HG02840 (cell line): ENCODE results near the gene STK17A.

Experiments
- ATAC-seq: cut with Tn5 transposase; IDR thresholded peaks from one replicate; pipeline ENCODE4 v1.9.1; 2021; ENCODE audit warnings: mild to moderate bottlenecking, moderate library complexity, moderate number of reproducible peaks; ENCODE audit not compliant: unreplicated experiment, low FRiP score

Gene STK17A

DNA sequence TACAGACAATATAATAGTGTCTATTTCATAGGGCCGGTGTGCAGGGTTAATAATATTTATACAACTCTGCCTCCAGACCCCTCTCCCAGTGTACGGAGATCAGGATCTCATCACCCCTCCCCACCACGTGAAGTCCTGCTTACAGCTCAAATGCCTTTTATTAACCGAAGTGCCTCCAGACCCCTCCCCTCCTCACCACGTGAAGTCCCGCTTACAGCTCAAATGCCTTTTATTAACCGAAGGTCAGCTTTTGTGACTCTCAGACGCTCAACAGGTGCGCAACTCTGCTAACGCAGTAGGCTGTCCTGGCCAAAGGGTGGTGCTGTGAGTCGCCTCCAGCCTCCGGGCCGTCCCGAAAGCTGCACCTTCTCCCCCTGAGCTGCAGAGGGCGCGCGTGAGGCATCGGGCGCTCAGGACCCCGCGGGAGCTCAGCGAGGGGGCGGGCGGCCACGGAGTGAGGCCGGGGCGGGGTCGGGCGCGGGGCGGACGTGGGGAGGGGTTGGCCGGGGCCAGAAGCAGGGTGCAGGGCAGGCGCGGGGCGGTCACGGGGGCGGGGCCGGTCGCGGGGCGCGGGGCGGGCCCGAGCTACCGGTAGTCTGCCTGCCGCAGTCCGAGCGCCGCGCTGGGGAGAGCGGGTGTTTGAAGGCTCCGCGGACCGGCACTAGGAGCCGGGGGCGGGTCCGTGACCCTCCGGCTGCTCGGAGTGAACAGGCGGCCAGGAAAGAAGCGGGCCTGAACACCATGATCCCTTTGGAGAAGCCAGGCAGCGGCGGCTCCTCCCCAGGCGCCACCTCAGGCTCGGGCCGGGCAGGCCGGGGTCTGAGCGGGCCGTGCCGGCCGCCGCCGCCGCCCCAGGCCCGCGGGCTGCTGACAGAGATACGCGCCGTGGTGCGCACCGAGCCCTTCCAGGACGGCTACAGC, at the start of gene STK17A:
Gene STK17A, plus strand, starts transcription at position 606 of the 921 bp plus-strand sequence. Its CDS starts 136 bp downstream, at position 742.
- ATAC-seq, result peak; percentile 59

DNA sequence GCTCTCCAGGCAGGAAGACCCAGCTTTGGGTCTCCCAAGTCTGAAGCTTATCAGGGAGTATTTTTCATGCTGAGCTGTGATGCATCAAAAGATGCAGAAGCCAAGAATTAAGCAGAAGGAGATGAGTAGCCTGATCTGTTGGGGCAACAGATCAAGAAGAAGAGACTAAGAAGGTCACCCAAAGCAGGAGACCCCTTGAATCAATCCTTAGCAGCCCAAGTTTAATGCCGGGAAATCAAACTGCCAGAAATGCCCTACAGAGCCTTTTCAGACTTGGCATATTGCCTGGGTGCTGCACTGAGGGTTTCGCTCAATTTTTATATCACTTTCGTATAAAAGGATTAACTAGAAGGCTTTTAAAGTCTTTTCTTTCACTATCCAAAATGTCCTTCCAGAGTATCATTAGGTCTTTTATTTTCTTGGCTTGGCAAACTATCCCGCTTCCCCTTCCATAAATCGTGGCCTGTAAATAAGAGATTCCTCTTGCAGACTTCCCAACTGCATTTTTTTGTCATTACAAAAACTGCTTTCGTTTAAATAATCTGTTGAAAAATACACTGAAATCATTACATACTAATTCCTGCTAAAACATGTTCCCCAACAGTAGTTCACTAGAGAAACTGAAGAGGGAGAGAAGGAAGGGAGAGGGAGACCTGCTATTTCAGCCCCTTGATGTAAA, 49.0 kb upstream of the STK17A start:
- ATAC-seq, result no peak

DNA sequence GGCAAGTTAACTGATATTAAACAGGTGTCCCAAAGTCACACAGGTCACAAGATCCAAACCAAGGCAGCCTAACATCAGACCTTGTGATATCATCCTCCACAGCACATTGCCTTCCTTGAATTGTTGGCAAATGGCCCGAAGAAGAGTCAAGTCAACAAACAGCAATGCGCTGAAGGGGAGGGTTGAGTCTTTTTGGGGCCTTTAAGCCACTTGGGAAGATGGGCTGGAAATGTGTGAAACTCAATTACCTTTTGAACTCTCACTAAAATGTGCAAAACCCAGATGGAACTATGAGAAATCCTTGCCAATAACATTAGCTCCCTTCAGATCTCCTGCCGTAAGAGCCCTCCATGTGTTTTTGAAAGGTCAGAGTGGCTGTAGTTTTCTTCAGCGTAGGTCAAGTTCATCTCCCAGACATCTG, 47.9 kb upstream of the STK17A start:
- no peak for ATAC-seq

DNA sequence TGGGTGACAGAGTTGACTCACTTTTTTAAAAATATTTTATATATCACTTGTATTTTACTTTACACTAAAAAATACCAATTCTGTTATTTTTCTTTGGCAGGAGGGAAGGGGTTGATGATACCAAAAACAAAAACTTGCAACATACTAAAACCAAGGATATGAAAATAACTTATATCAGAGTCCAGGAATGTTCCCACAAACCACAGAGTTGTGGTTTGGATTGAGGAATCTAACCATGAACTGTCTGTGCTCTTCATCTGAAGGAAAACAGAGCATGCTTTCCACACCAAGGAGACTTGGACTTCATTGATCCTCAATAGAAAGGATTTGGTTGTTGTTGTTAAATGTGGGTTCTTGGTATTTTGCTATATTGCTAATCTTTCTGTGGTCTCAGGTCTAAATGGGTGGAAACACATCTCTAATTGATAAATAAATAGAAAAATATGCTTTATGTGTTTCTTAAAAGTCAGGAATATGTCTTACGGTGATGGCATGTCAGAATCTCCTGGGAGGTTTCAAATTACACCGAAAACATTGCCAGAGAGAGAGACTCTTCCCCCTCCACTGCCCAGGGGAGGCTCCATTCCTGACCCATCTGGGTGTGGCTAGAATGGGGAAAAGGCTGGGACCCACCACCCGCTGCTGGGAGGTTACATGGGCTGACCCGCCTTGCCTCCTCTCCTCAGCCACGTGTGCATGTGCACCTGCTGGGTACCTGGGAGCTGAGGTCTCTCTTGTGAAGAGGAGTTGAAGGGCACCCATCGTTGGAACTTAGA, 46.9 kb upstream of the STK17A start:
- no peak for ATAC-seq

DNA sequence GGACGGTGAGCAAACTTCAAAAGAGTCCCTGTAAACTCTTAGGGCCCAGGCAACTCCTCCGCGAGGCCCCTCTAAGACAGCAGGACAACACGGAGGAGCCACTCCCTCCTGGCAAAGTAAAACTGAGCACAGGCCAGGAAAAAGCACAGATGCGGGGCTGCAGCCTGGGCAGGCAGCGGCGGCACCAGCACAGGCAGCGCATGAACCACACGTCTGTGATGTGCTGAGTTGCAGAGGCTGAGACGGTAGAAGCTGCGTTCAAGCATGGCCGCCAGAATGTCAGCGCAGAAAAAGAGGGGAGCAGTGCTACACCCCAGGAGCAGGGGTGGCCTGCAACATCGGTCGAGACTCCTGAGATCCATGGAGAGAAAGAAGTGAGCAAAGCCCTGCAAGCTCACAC, 46.1 kb upstream of the STK17A start:
- no peak for ATAC-seq

DNA sequence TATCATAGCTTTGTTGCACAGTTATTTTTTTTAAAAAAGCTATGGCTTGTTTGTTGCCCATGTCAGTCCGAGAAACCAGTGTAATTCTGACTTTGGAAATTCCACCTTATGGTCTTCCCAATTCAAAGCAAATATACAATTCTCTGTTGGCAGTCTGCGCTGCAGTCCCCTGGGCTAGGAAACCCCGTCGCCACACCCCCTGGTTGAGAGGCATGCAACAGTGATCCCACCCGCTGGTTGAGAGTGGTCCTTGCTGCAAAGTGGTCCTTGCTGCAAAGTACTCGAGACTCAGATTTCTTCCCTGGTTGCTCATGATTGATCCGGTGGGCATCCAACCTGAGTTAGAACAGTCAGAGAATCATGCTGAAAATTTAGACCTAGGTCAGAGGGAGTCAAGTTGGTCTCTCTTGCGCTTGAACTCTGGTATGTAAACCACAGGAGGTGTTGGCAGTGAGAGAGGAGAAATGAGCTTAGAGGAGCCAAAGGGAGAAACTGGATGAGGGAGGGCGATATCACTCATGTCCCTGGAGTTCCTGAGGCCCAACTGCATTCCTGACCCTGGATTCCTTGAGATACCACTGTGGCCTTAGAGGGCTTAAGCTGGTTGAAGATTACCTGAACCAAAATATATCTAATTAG, 45.0 kb upstream of the STK17A start:
- no peak for ATAC-seq

DNA sequence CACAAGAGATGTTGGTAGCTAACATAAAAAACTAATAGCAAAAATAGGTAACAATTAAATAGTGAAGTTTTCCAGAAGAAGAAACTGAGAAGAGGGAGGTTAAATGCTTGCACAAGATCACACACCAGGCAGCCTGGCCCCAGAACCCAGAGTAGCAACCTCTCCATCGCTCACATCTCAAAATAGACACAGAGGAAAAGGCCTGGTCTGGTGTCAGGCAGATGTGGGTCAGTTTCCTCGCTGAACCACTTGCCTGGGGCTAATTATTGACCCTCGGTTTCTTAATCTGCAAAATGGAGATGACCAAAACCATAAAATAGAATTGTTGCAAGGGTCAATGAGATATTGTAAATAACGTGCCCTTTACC, 44.5 kb upstream of the STK17A start:
- ATAC-seq, result no peak

DNA sequence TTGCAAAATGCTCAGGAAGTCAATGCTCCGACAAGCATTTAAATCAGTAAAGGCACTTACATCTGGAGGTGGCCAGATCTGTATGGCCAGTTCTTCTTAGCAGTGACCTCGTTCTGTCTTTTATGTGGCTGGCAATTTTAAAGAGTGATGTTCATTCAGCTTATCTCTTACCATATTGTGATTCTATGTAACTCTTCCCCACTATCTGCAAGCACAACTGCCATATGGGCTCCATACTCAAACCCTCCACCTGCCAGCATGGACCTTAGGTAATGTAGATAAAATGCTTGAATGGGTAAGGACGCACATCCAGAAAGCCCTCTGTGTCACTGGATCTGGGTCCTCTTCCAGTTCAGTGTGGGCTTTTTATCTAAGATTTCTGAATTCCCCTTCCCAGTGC, 42.4 kb upstream of the STK17A start:
- no peak for ATAC-seq

DNA sequence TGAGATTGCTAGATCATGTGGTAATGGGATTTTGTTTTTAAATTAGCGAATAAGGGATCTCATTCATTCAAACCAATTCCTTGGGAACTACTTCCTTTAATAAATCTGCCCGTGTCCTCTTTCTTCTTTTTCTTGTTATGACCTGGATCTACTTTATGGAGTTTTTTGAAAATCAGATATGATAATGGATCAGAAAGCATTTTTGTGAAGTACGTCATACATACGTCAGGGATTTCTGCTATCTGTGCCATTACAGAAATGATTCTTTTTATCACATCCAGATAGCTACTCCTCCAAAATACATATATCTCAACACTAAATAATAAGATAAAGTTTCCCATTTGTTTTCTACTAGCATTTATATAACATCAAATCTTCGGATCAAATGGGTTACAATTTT, 40.2 kb upstream of the STK17A start:
- no peak for ATAC-seq

DNA sequence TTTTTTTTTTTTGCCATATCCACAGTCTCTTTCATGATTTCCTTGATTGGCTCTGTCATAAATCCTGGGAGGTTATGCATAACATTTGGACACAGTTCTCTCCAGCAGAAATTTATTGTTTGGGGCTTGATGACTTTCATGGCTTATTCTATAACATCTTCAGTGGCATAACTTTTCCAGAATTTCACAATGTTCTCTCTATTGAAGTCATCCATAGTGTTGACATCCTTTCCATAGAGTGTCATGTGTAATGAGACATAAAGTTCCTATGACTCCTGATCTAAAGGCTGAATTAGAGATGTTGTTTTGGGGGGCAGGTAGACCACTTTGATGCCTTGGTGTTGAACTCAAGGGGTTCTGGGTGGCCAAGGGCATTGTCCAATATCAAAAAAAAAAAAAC, 36.7 kb upstream of the STK17A start:
- no peak for ATAC-seq

DNA sequence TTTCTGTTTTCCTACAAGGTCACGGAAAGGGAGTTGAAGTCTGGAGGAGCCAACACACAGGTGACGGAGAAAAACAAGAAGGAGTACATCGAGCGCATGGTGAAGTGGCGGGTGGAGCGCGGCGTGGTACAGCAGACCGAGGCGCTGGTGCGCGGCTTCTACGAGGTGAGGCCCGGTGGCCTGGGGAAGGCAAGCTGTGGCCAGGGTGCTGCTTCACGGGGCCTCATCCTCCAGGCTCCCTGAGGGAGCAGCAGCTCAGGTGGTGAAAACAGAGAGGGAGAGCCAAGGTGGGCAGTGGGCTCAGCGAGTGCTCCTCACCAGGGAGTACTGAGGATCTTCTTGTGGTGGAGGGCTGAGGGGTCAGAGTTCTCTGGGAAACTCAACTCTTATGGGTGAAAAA, 32.5 kb upstream of the STK17A start:
- no peak for ATAC-seq

DNA sequence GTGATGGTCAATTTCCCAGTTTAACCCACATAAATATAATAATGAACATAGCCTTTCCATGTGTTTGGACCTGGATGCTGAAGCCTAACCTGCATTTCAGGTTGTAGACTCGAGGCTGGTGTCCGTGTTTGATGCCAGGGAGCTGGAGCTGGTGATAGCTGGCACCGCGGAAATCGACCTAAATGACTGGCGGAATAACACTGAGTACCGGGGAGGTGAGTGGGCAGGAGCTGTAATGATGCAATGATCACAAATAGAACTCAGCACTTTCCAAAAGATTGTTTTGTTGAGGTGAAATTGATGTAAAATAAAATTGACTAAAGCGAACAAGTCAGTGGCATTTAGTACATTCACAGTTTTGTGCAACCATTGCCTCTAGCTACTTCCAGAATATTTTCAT, 30.8 kb upstream of the STK17A start:
- no peak for ATAC-seq

DNA sequence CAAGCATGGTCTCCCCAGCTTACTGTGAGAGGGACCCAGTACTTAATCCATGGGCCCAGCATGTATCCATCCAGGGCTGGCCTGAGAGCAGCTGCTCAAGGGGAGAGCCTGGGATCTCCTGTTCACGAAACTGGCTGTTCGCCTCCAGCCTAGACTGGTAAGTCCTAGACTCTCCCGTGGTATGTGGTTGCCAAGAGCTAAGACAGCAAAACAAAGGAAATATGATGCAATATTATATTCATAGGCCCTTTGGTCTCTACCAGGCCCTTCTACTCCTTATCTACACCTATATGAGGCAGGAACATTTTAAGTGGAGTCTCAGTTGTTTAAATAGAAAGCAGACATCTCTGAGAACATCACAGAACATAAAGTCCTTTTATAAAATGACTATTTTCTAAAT, 28.9 kb upstream of the STK17A start:
- no peak for ATAC-seq

DNA sequence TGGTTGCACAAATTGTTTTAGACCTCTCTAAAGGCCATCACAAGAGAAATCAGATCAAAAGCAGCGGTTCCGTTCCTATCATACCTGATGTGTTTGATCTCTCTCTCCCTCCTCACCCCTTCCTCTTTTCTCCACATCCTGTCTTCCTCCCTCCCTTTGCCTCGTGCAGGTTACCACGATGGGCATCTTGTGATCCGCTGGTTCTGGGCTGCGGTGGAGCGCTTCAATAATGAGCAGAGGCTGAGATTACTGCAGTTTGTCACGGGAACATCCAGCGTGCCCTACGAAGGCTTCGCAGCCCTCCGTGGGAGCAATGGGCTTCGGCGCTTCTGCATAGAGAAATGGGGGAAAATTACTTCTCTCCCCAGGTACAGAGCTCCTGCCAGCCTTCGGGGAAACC, 28.5 kb upstream of the STK17A start:
- no peak for ATAC-seq

DNA sequence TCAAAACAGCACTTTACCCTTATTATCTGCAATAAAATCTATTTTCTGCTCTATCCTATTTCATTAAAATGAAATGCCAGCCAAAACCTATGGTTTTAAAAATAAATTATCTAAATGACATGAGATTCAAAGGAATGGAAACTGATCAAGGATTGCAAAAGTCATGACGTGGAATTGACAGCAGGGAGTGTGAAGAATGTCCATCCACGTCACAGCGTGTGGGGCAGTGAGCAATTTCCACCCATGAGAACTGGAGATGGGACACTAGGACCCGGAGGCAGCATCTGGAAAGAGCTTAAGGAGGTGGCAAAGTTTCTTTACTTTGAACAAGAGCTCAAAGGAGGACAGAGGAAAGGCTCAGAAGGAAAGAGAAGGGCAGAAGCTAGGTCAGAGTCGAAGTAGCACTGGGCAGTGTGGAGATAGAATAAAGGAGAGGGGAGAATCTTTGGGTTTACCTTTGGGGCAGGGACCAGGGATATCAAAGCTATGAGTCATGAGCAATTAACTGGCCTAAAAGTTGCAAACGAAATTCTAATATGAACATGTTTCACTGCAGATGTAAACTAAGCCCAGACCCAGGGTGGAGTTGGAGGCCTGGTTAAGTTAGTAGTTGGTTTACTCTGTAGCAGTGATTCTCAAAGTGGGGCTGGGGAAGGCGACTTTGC, 24.9 kb upstream of the STK17A start:
- no peak for ATAC-seq

DNA sequence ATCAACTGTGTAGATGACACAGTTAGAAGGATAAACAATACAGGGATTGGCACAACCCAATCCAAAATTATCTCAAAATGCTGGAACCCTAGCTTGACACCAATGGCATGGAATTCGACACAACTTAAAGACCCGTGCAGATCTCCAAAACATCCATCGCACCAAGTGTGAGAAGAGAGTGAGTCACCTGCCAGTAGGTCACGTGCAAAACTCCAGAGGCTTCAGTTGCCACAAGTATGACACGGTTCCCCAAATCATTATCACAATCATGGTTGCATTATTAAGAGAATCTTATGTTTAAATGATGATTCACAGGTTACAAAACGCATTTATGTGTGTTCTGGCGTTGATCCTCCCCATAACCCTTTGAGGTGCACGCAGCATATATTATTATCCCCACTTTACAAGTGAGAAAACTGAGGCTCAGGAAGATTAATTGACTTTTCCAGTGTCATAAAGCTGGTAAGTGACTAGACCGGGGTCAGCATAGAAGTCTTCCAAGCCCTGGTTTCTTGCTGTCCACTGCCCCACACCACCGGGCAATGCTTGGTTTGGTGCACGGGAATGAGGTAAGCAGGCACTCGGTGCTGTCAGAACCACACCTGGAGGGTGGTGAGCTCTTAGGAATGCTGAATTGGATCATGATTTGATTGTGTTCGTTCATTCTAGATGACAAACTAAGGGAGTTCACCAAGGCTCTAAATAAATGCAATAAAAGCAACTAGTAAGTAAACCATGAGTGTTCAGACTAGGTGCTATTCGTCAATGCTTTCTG, 23.6 kb upstream of the STK17A start:
- ATAC-seq, result no peak

DNA sequence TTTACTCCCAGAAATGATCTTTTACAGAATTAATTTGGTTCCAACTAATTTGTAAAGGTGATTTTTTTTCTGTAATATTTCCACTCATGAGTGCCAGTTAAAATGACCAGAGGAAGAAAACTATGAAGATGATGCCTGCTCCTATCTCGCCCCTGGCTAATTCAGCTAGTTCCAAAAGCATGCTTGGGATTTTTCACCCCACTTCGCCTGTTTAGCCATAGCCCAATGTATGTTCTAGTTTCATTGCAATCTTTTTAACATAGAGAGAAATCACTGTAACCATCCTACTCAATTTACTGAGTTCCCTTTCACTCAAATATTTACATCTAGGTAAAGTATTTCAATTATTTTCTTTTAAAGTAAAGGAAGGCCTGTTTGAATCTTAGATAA, 23.0 kb upstream of the STK17A start:
- no peak for ATAC-seq

DNA sequence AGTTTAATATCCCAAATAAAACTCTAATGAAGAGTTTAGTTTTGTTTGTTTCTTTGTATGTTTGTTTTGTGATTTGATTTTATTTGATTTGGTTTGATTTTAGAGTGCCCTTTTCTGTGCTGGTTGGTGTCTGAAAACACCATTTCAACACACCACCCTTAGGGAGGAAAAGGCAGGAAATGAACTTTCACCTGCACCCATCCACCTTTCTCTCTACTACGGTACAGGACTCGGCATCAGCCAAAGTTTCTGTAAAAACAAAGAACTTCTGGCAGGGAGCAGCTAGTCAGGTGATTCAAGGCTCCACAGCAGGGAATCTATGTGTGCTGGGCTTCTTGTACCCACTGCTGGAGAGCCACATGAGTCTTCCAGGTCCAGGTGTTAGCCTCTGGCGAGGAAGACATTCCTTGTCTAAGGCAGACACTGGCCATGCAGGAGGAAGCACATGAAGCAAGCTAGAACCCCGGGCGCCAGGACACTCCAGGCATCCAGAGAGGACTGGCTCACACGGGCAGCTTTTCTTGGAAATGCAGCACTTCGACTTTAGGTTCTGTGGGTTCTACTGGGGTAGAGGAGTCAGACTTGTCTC, 22.1 kb upstream of the STK17A start:
- no peak for ATAC-seq

DNA sequence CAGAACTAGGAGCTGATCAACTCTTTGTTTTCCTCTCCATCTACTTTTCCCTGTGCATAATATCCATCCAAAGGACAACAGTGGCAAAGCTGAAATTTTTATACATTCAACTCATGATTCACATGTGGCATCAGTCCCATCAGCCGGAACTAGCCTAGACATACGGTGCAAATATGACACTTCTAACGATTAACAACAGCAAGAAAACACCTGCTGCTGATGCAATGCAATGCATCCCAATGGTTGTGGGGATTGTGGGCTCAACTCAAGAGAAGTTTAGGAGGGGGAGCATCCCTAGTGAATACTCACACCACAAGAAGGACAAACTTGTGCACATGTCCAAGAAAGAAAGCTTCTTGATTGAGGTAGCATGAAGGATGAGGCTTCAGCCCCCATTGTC, 20.5 kb upstream of the STK17A start:
- ATAC-seq, result no peak
